HUDEP-2 (cell line): ENCODE results near the gene SMC1B.
"Not testable (repeated sequence)": the region's sequence is repeated elsewhere in the genome, so short reads cannot be mapped to it uniquely, and the experiment has no call there.

Experiments
- DNase-seq, 76 experiments: peaks; one replicate each; lab custom pipeline; 2025; ENCODE audit not compliant: unreplicated experiment in 76 of 76; lab: John Stamatoyannopoulos, UW

Gene SMC1B

DNA sequence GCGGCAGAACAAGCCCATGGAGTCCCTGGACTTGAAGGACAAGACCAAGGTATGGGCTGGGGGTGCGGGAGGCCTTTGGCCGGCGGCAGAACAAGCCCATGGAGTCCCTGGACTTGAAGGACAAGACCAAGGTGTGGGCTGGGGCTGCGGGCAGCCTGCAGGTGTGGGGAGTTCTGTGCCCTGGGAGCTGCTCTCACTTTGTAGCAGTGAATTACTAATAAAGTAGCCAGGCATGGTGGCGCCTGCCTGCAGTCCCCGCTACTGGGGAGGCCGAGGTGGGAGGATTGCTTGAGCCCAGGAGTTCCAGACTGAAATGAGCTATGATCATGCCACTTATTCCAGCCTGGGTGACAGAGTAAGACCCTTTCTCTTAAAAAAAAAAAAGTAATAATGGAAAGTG lies 85.1 kb downstream of the SMC1B start:
- not testable (repeated sequence) for DNase-seq

DNA sequence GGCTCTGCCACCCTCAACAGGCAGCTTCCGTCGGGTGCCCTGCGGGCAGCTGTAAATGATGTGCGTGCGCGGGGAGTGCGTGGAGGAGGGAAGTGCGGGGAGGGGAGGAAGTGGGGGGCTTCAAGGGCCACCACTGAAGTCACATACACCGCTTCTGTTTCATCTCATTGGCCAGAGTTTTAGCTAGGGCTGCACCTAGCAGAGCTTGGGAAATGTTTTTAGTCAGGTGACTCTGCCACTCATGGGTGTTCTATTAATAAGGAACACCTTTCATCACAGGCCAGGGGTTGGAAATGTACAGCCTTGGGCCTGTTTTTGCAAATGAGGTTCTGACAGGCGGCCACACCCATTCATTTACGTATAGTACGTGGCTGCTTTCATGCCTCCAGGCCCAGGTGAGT lies 89.1 kb downstream of the SMC1B start:
- DNase-seq, result no peak

DNA sequence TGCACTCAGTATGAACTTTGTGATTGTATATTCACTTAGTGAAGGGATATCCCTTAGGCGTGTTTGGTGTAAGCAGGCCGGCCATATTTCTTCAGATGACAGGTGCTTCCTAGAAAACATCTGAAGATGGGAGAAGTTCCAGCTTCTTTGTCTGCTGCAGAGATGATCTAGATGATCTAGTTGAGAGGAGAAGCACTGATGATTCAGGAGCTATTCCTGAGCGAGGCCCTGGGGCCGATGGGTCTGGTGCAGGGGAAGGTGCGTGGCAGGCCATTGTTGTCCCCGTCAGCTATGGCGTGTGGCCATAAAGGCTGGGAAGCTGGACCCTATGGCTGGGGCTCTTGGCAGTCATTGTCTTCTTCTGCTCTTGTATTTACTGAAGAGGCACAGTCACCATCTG lies 89.7 kb downstream of the SMC1B start:
- no peak for DNase-seq

DNA sequence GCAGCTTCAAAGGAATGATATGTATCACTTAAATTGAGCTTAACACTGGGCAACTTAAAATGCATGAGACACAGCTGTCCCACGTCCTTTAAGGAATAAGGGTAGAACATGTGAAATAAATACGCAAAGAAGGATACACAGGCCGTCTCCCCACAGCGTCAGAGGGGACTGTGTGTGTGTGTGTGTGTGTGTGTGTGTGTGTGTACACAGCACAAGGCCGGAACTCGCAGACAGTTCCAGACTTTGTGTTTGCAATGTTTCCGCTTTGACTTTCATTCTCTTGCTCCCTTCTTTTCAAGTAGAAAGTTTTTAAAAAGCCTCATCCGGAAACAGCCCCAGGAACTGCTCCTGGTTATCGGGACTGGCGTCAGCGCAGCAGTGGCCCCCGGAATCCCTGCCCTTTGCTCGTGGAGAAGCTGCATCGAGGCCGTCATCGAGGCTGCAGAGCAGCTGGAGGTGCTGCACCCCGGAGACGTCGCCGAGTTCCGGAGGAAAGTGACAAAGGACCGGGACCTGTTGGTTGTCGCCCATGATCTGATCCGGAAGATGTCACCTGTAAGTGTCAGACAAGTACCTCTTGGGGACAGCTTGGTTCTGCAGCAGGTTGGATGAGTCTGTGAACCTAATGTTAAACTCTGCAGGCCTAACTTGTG lies 90.4 kb downstream of the SMC1B start:
- DNase-seq, result no peak

DNA sequence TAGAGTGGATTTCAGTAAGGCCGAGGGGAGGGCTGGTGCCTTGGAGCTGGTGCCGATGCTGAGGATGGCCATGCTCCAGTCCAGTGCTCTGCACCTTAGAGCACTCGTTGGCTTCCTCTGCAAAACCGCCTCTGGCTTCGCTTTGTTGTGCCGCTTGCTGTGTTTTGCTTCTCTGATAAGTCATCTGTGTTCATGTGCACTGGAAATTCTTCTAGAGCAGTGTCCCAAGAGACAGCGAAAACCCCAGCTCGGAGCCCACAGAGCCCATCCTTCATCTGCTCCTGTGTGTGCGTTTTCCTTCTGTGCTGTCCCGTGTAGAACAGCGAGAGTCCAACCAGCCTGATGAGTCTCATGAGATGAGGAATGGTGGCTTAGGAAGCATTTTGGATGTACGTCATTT lies 91.6 kb downstream of the SMC1B start:
- no peak for DNase-seq

DNA sequence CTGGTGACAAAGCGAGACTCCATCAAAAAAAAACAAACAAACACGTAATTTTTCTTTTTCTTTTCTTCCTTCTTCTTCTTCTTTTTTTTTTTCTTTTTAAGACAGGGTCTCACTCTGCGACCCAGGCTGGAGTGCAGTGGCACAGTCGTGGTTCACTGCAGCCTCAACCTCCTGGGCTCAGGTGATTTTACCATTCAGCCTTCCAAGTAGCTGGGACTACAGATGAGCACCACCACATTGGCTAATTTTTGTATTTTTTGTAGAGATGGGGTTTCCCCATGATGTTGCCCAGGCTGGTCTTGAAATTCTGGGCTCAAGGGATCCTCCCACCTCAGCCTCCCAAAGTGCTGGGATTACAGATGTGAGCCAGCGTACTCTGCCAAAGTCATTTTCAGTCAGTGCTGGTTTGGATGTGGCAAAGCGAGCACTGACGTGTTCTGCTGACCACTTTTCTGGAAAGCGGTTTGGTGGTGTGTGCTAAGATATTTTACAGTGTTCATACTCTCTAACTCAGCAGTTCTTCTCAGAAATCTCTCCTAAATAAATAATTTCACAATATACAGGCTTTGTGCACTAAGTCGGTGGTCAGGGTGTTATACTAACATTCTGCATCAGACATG lies 92.9 kb downstream of the SMC1B start:
- DNase-seq, result no peak

DNA sequence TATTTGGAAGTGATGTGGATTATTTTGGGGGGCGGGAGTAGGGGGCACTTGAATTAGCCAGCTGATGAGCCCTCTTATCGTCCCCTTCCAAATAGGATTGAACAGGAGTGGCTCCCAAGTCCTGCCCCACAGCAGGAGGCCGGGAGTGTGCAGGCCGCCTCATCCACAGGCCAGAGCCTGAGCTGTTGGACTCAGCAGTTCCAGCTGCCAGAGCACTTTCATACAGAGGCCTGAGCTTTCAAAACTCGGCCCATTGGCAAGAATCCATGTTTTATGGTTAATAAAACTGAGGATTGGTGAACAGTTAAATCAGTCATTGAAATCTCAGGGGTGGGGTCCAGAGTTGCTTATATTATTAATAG lies 94.1 kb downstream of the SMC1B start:
- no peak for DNase-seq

DNA sequence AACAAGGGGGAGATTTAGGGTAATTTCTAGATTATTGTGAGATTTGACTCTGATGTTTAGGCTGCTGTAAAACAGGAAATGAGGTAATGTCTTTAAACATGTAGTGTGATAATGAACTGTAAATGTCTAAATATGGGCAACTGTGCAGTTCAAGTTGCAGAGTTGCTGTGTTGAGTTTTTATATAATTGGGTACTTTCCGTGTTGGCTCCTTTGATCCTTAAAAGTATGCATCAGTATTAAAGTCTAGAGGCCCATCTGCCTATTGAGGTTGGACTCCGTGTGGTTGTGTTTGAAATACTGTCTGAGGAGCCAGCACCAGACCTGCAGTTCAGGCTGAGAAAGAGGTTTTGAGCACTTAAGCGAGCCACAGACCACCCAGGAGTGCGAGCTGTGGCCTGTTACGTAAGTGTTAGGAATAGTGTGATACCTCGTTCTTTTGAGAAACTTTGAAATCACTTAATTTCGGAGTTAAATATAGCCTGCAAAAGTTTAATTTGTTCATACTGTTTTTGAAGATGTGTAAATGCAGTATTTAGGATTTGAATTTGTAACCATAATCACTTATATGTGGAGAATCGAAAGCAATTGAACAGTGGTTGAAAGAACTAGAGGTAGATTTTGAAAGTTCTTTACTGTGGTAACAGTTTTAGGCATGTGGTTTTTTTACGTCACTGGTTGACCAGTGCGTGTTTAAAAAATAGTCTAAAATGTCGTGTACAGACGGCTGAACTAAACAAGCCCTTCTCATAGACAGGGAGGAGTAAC lies 94.7 kb downstream of the SMC1B start:
- no peak for DNase-seq

DNA sequence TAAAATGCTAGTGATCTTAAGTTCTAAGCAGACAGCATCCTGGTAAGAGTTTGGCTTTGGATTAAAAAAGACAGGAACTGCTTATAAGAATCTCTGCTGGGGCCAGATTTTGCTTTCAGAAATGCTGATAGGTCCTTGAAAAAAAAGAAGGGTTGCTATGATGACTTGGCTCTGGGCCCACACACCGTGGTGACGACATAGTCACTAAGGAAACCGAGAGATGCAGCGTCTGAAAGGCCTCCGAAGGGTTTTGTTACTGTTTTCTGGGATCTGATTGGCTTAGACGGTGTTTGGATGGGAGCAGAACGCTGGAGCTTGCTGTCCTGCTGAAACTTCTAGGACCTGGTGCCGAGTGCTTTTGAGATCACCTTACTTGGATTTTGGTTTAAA lies 95.2 kb downstream of the SMC1B start:
- no peak for DNase-seq

DNA sequence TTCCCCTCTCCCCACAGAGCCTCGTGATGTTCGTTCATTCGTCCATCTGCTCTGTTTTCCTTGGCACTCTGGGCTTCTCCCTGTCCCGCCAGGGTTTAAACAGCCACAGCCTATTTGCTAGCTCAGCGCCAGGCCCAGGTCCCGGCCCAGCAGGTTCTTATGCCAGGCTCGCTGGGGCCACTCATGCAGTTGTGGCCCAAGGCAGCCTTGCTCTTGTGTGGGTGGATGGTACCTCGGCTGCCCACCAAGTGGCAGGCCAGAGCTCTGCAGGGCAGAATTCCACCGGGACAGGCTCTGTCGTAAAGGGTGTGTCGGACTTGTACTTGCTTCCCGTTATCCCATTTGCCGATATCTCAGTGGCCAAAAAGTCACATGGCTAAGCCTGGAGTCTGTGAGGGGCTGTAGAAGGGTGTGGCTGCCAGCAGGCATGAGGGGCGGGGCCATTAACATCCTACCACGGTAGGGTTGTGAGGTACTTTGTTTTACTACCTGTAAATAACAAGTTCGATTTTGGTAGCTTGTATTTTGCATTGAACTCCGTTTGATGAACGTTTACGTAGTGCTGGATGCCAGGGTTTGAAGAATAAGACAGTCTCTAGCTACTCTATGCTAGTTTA lies 95.7 kb downstream of the SMC1B start:
- no peak for DNase-seq

DNA sequence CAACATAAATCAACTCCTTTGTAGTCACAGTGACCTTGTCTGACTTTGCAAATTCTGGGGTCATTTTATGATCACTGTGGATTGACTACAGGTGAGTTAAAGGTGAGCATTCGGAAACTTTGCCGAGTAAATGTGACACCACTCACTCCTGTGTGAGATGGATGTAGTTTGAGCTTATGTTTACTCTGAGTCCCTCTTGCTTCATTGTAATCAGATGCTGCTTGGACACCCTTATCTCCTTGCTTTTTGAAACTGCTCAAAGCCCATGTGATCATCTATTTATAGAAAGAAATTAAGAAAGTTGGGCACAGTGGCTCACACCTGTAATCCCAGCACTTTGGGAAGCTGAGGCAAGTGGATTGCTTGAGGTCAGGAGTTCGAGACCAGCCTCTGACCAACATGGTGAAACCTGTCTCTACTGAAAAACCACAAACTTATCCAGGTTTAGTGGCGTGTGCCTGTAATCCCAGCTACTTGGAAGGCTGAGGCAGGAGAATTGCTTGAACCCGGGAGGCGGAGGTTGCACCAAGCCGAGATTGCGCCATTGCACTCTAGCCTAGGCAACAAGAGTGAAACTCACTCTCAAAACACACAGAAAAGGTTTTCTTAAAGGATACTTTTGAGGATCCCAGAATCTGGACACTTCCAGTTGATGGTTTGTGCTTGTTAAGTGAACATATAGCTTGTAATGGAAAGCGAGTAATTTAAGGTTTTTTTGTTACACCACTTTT lies 96.4 kb downstream of the SMC1B start:
- no peak for DNase-seq

DNA sequence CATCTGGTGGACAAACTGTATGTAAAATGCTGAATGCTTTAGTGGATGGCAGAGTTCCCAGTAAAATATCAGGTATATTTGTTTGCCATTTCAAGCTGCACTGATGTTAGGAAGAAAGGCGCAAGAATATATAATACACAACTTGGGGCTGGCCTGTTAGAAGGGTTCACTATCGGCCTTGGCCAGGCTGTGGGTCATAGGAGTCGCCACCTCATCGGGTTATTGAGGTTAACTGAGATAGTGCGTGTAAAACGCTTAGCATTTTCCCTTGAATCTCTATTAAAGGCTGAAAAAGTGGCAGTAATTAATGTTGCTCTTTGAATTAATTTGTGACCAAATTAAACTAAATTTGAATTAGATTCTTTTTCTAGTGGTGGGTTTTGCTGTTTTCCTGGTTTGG lies 98.6 kb downstream of the SMC1B start:
- peak in 37 of 76 experiments; percentile 5 to 53 (median 29) for DNase-seq

DNA sequence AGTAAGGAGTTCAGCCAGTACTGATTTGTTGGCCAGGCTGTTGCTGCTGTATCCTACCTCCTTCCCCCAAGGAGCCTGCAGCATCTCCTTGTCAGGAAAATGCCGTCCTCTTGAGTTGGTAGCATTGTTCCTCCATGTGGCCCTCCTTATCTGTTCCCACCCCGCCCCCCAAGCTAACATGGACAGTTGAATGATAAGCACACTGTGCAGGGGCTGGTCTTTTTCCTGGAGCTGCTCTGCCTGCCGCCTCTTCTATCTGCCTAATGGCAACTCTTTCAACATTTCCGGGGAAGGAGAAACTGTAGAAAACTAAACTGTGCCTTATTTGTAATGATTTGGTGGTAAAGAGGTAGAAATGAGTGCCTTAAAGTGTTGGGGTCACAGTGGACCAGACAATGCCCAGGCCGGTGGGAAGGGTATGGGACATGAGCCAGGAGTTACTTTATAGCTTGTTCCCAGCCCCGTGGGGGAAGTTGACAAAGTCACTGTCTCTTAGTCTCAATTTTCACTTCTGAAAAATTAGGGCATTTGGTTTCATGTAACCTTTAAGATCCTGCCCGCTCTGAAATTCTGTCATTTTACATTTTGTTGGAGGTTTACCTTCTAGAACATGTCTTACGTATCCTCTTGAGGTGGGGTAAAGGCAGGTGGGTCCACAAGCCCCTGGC lies 99.2 kb downstream of the SMC1B start:
- peak in 74 of 76 experiments; percentile 11 to 91 (median 76) for DNase-seq

DNA sequence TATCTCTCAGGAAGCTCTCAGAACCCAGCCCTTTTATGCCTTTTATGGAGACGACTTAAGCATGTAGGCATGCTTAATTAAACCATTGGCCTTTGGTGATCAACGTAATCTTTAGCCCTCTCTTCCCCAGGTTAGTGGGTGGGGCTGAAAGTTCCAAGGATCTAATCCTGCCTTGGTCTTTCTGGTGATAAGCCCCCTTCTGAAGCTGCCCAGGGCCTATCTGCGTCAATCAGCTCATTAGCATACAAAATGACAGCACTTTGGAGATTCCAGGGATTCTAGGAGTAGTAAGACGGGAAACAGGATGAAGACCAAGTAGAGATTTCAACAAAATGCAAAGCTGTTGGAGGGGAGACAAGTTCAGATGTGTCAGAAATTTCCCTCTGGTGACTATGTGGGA lies 100.5 kb downstream of the SMC1B start:
- DNase-seq, result no peak

DNA sequence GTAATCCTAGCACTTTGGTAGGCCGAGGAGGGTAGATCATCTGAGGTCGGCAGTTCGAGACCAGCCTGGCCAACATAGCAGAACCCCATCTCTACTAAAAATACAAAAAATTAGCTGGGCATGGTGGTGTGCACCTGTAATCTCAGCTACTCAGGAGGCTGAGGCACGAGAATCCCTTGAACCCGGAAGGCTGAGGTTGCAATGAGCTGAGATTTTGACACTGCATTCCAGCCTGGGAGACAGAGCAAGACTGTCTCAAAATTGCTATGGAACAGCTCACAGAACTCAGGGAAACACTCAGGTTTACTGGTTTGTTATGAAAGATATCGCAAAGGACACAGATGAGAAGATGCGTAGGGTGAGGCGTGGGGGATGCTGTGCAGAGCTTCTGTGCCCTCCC lies 101.0 kb downstream of the SMC1B start:
- DNase-seq, result no peak

DNA sequence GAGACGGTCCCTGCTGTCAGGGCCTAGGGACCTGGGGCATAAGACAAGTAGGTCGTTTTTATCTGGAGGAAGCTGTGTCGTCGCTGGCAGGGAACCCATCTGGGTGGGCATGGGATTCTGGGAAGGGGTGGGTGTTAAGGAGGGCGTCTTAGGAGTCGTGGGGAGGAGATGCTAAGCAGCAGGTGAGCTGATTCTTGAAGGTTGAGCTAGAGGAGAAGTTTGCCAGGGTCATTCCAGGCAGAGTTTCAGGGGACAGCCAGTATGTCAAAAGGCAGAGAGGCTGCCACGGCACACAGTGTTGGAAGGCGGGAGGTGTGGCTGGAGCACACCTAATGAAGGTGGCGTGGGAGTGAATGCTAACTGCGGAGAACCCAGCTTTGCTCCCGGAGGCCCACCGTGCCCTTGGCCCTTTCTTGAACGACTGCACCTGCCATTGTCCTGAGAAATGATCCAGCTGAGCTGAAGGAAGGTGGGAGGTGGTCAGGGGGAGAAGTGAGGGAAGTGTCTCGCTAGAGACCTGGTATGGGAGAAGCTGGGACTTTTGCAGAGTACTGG lies 102.3 kb downstream of the SMC1B start:
- peak in 4 of 76 experiments; percentile 17 to 37 (median 18) for DNase-seq

DNA sequence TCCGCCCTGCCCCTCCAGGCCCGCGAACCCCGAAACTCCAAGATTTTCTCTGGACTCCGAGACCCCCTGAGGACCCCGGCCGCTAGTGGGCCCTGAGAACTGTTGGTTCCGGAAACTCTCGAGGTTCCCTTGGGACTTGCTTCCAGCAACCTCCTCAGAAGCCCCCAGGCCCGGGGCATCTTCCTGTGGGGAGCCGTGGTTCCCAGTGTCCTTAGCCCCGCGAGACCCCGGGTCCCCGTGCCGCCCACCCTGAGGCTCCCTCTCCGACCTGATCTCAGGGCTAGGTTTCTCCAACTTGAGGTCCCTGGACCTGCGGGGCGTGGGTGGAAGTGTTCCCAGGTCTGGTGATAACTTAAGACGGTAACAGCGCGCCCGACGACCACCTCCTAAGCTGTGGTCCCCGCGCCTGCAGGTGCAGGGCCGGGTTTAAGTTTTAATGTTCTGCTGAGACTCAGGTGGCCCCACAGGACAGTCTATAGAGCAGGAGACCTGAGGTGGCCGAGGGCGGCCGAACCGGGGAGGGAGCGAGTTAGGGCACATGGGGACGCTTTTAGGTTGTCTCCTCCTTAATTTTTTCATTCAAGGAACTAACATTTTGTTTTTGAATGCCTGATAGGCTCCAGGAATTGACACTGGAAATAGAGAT lies 102.9 kb downstream of the SMC1B start:
- peak in 3 of 76 experiments; percentile 19 to 21 (median 20) for DNase-seq

DNA sequence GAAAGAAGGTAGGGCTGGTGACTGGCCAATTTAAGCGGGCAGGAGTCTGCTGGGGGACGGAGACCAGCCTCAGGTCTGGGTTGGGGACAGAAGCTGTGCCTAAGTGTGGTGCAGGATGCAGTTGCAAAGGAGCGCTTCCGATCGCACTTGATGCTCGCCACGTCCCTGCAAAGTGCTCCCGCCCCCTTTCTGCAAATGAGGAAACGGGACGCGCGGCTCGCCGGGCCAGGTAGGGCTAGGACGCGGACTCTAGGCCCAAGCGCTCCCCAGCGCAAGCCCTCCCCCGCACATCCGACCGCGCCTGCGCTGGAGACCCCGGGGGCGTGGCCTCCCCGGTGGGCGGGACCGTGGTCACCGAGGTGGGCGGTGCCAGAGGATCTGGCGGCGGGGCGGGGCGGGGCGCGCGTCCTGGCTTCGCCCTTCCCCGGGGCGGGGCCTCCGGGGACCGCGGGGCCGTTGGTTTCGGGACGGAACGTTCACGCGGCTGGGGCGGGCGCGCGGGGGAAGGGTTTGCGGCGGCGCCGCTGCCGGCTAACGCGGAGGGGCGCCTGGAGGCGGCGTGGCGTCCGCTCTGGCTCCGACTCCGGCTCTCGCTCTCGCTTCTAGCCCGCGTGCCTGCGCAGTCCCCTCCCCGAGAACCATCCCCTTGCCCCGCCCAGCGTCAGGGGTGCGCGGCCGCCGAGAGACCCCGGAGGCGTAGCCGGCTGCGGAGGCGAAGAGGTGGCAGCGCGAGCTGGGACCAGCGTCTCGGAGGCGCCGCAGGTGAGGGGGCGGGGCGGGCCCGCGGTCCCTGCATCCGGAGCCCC lies 103.8 kb downstream of the SMC1B start, which contains the start of gene FAM118A:
TSS of gene FAM118A (plus strand) at position 513 of the 806 bp plus-strand sequence. CDS start 12,446 bp downstream, outside the sequence.
- DNase-seq, result peak in 75 of 76 experiments; percentile 35 to 99 (median 93)
